ENCODE measurements around the gene DRAP1.

- no peak for TF ChIP-seq GATA2 (IDR thresholded peaks at IDR 0.05; ENCODE audit: low read depth, low read length)
- TF ChIP-seq GATA3 (IDR thresholded peaks at IDR 0.05; ENCODE audit: low read depth, low read length): no peak
These were observed 6.4 kb upstream of the DRAP1 start for GRCh38 chr11:65912845-65913244.
